Measurements from ENCODE around the gene NUDT22. TPM values are rescaled to one million over a fixed set of nuclear protein-coding genes. Genes with fewer than 3 reads are reported as not detected.

Gene NUDT22
- total RNA-seq, 2 donors from 2014 or later = 73.3 to 95.6 TPM

DNA sequence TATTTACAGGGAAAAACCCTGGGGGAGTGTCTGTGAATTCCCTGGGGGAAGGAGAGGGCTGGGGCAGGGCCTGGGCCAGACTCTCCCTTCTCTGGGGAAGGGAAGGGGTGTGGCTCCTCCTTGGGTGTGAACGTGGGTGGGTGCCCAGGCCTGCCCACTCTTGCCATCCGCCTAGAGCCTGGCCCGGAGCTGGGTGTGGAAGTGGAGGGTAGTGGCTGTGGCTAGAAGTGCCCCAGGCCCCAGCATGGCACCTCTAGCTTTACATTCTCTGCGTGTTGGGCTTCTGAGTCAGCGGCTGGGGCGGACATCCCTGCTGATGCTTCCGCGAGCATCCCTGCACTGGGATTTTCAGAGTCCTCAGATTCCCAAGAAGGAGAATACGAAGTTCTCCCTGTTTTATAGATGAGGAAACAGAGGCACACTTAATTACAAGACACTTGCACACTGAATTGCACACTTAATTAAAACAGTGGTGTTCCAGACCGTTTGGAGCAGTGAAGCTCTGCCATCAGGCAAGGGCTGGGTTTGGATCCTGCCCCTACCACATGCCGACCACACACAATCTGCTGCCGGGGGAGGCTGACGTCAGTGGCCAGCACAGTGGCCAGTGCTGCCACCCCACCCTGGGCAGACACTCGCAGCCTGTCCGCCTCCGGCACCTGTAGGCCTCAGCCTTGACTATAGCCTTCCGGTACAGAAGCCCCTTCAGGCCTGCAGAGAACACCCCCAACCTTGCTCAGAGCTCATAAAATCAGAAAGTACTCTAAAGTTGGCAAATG, 50.8 kb downstream of the NUDT22 start:
- Histone ChIP-seq H3K9me3 (no peaks in the 10 kb centered on the region), H3K4me3 (no peak overlapping the region), H3K27me3 (no peaks in the 10 kb centered on the region), H3K36me3 (peaks cover 26% of the 10 kb centered on the region), H3K27ac (no peak overlapping the region), H3K4me1 (peaks cover 0 to 26% of the 10 kb centered on the region in 2 donors)
- TF ChIP-seq, protein P1, sequence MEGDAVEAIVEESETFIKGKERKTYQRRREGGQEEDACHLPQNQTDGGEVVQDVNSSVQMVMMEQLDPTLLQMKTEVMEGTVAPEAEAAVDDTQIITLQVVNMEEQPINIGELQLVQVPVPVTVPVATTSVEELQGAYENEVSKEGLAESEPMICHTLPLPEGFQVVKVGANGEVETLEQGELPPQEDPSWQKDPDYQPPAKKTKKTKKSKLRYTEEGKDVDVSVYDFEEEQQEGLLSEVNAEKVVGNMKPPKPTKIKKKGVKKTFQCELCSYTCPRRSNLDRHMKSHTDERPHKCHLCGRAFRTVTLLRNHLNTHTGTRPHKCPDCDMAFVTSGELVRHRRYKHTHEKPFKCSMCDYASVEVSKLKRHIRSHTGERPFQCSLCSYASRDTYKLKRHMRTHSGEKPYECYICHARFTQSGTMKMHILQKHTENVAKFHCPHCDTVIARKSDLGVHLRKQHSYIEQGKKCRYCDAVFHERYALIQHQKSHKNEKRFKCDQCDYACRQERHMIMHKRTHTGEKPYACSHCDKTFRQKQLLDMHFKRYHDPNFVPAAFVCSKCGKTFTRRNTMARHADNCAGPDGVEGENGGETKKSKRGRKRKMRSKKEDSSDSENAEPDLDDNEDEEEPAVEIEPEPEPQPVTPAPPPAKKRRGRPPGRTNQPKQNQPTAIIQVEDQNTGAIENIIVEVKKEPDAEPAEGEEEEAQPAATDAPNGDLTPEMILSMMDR (IDR thresholded peaks at IDR 0.05) = no peak
- no peak for DNase-seq (ENCODE audit: low spot score)

GRCh38 chr11:64278576-64279190, 52.6 kb downstream of the NUDT22 start:
- H3K9me3 ChIP-seq = no peaks in the 10 kb centered on the region
- TF ChIP-seq, protein P1 (IDR thresholded peaks at IDR 0.05) = no peak
- no peak overlapping the region for H3K27ac ChIP-seq
- H3K4me1 ChIP-seq = peaks cover 0 to 28% of the 10 kb centered on the region in 2 donors
- H3K36me3 ChIP-seq = peaks cover 28% of the 10 kb centered on the region
- no peaks in the 10 kb centered on the region for H3K27me3 ChIP-seq
- no peak overlapping the region for H3K4me3 ChIP-seq
- no peak for DNase-seq (ENCODE audit: low spot score)

Other genes with a start within 250 kb of the NUDT22 start
- gene OTUB1, start 239.8 kb upstream of the NUDT22 start, total RNA-seq = 10 to 100 TPM; 55.9 to 57.1 TPM
- 1 to 10 TPM in 1 of 2 donors, under 1 TPM in 1; 0.67 to 1.7 TPM for gene FLRT1, start 190.3 kb upstream of the NUDT22 start, total RNA-seq
- 10 to 100 TPM; 50.7 to 59.0 TPM for gene MACROD1, start 60.2 kb upstream of the NUDT22 start, total RNA-seq
- gene STIP1, start 40.1 kb upstream of the NUDT22 start, total RNA-seq = 100 to 1,000 TPM in 1 of 2 donors, 10 to 100 TPM in 1; 88.9 to 114 TPM
- gene FERMT3, start 19.6 kb upstream of the NUDT22 start, total RNA-seq = 10 to 100 TPM in 1 of 2 donors, 1 to 10 TPM in 1; 6.3 to 19.4 TPM
- gene TRPT1, start 88 bp upstream of the NUDT22 start, total RNA-seq = 10 to 100 TPM; 86.0 to 95.8 TPM
- gene DNAJC4, start 4.3 kb downstream of the NUDT22 start, total RNA-seq = 10 to 100 TPM; 24.7 to 32.1 TPM
- gene VEGFB, start 8.3 kb downstream of the NUDT22 start, total RNA-seq = 100 to 1,000 TPM; 153 to 201 TPM
- gene FKBP2, start 14.8 kb downstream of the NUDT22 start, total RNA-seq = 10 to 100 TPM; 59.1 to 83.4 TPM
- gene PPP1R14B, start 20.7 kb downstream of the NUDT22 start, total RNA-seq = 10 to 100 TPM; 76.4 to 99.2 TPM
- gene PLCB3, start 25.3 kb downstream of the NUDT22 start, total RNA-seq = 10 to 100 TPM in 1 of 2 donors, 1 to 10 TPM in 1; 7.5 to 15.5 TPM
- 100 to 1,000 TPM; 120 to 122 TPM for gene BAD, start 58.4 kb downstream of the NUDT22 start, total RNA-seq
- 10 to 100 TPM; 22.1 to 23.5 TPM for gene GPR137, start 59.6 kb downstream of the NUDT22 start, total RNA-seq
- not detected for gene KCNK4, start 65.0 kb downstream of the NUDT22 start, total RNA-seq
- gene CATSPERZ, start 74.1 kb downstream of the NUDT22 start, total RNA-seq = not detected
- 100 to 1,000 TPM; 164 to 190 TPM for gene ESRRA, start 79.2 kb downstream of the NUDT22 start, total RNA-seq
- 100 to 1,000 TPM; 110 to 151 TPM for gene TRMT112, start 91.3 kb downstream of the NUDT22 start, total RNA-seq
- gene PRDX5, start 91.8 kb downstream of the NUDT22 start, total RNA-seq = 100 to 1,000 TPM; 401 to 435 TPM
- gene CCDC88B, start 113.9 kb downstream of the NUDT22 start, total RNA-seq = 10 to 100 TPM; 11.7 to 12.0 TPM
- 10 to 100 TPM; 11.4 to 22.2 TPM for gene RPS6KA4, start 132.9 kb downstream of the NUDT22 start, total RNA-seq

Measured in right atrium auricular region (tissue), 2 donors.